Upper lobe of right lung (tissue), 1 donor: ENCODE measurements around the gene RAB15. TPM values are rescaled to one million over a fixed set of nuclear protein-coding genes. Genes with fewer than 3 reads are reported as not detected.

Experiments used
- ATAC-seq: fragments of 200-7000 bp; cut with Tn5 transposase; one replicate; pipeline ENCODE4 v1.9.1; 2020; ENCODE audit warnings: mild to moderate bottlenecking, moderate library complexity
- DNase-seq: peaks from one replicate; pipeline ENCODE4 v3.0.0-alpha.2; 2020
- H3K27ac ChIP-seq: fragments of 200-600 bp; one replicate; pipeline ENCODE4 v1.8.0; 2022
- H3K27me3 ChIP-seq: fragments of 200-600 bp; one replicate; pipeline ENCODE4 v1.8.0; 2022; ENCODE audit warnings: mild to moderate bottlenecking
- H3K36me3 ChIP-seq: fragments of 200-600 bp; one replicate; pipeline ENCODE4 v1.8.0; 2022
- H3K4me1 ChIP-seq: fragments of 200-600 bp; one replicate; pipeline ENCODE4 v1.8.0; 2022
- H3K4me3 ChIP-seq: fragments of 200-600 bp; one replicate; pipeline ENCODE4 v1.8.0; 2022; ENCODE audit warnings: mild to moderate bottlenecking
- H3K9me3 ChIP-seq: fragments of 200-600 bp; one replicate; pipeline ENCODE4 v1.8.0; 2022
- CTCF ChIP-seq: fragments of 200-600 bp; IDR thresholded peaks from one replicate; pipeline ENCODE4 v1.8.0; 2022; ENCODE audit warnings: antibody characterized with exemption
- intact Hi-C: fragments of 100-400 bp; cut with DNase I; formaldehyde crosslinking; loops from one replicate; pipeline ENCODE4 v1.11.0; 2022
- total RNA-seq: library from RNA; stranded (reverse); fragmentation: NEBNext Ultra II Directional; extraction: Animal tissue kit (Norgen Biotek cat#: 25700); gene quantifications from one replicate; pipeline ENCODE4 v1.2.1, GENCODE V29; 2021
- donor health status: DM: no; HTN: yes; CAD: no; lungs with severe emphysema.

The RAB15 gene
- total RNA-seq, 1 donor from 2014 or later: 21.5 TPM

GRCh38 chr14:65011538-65011937 is 39.4 kb upstream of the RAB15 start:
- intact Hi-C loops: no loop called here
- Histone ChIP-seq H3K27ac (no peak overlapping the region), H3K36me3 (peaks cover 33% of the 10 kb centered on the region), H3K4me1 (no peaks in the 10 kb centered on the region), H3K27me3 (no peaks in the 10 kb centered on the region), H3K9me3 (no peaks in the 10 kb centered on the region), H3K4me3 (no peak overlapping the region)
- ATAC-seq (no peak), DNase-seq (no peak)
- TF ChIP-seq CTCF: no peak

- no peak overlapping the region for H3K4me3 ChIP-seq
- no peak overlapping the region for H3K27ac ChIP-seq
- no peak for ATAC-seq
- no peaks in the 10 kb centered on the region for H3K9me3 ChIP-seq
- intact Hi-C loops: no loop called here
- no peak for DNase-seq
- no peak for TF ChIP-seq CTCF
- no peaks in the 10 kb centered on the region for H3K4me1 ChIP-seq
- H3K36me3 ChIP-seq: peaks cover 26% of the 10 kb centered on the region
- H3K27me3 ChIP-seq: no peaks in the 10 kb centered on the region
Measured at GRCh38 chr14:65010211-65010931, 38.2 kb upstream of the RAB15 start.

DNA sequence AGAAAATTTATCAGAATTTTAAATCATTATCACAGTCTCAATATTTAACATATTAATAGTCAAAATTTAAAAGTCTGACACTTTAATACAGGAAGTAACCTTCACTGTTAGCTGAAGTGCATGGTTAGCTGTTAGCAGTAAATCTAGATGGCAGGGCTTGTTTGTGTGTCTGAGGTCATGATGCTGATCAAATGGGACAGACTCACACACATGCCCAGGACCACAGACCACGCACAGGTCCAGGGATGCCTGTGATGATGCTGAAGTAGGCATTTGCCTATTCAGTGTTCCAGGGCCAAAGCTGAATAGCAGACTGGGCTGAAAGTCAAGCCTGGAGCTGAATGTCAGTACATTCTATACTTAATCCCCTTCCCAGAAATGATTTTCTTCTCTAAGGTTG is 35.1 kb upstream of the RAB15 start:
- TF ChIP-seq CTCF: no peak
- H3K27ac ChIP-seq: no peak overlapping the region
- no peak for ATAC-seq
- intact Hi-C loops: no loop called here
- H3K9me3 ChIP-seq: no peaks in the 10 kb centered on the region
- H3K4me1 ChIP-seq: peaks cover 3% of the 10 kb centered on the region
- H3K27me3 ChIP-seq: no peaks in the 10 kb centered on the region
- no peak overlapping the region for H3K4me3 ChIP-seq
- H3K36me3 ChIP-seq: peaks cover 6% of the 10 kb centered on the region
- DNase-seq: no peak

DNA sequence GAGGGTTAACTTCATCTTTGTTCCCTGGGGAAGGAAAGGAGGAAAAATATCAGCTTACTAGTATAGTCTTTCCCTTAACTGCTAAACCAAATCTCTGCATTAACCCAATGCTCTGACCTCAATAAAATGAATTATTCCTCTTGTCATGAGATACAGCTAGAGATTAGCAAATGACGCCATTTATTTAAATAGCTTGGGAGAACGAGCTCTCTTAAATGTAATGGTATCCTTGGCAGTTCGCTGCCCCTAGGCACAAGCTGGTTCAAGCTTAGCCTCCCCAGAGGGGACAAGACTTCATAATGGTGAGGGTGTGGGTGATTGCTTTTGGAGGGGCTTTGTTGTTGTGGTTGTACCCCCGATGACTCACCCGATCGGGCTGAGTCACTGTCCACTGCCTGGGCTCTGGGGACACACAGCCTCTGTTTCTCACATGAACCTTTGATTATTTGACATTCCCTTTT is 34.2 kb upstream of the RAB15 start:
- no peaks in the 10 kb centered on the region for H3K27me3 ChIP-seq
- intact Hi-C loops: no loop called here
- H3K4me3 ChIP-seq: no peak overlapping the region
- no peaks in the 10 kb centered on the region for H3K36me3 ChIP-seq
- no peak for DNase-seq
- ATAC-seq: no peak
- peaks cover 3% of the 10 kb centered on the region for H3K4me1 ChIP-seq
- H3K9me3 ChIP-seq: no peaks in the 10 kb centered on the region
- no peak for TF ChIP-seq CTCF
- H3K27ac ChIP-seq: no peak overlapping the region

GRCh38 chr14:65003394-65003793 is 31.3 kb upstream of the RAB15 start:
- Histone ChIP-seq H3K27me3 (no peaks in the 10 kb centered on the region), H3K27ac (no peak overlapping the region), H3K4me3 (no peak overlapping the region), H3K36me3 (no peaks in the 10 kb centered on the region), H3K4me1 (peaks cover 3% of the 10 kb centered on the region), H3K9me3 (no peaks in the 10 kb centered on the region)
- DNase-seq (no peak), ATAC-seq (no peak)
- intact Hi-C loops: no loop called here
- no peak for TF ChIP-seq CTCF
